GM12875 (cell line): ENCODE results near the gene UQCR11.

ENCODE experiments used
- H3K4me3 ChIP-seq: one replicate; pipeline ENCODE4 v1.5.1; 2011; ENCODE audit warnings: low read depth, low read length, control low read depth
- CTCF ChIP-seq: IDR thresholded peaks from 2 replicates; pipeline ENCODE4 v1.5.1; 2011; ENCODE audit warnings: low read depth, mild to moderate bottlenecking, control low read depth, inconsistent platforms, low read length, moderate library complexity, borderline replicate concordance; ENCODE audit not compliant: insufficient read depth

UQCR11 gene

GRCh38 chr19:1605236-1606137, at the start of gene UQCR11:
UQCR11 (minus strand) TSS chr19:1605462; CDS start chr19:1605409, 53 bp downstream.
- H3K4me3 ChIP-seq, result peak within 1 kb of the TSS; percentile 98
- TF ChIP-seq CTCF, result peak; percentile 64

- H3K4me3 ChIP-seq, result no peak overlapping the region
- TF ChIP-seq CTCF, result no peak
Observed at GRCh38 chr19:1654178-1654792, 49.0 kb upstream of the UQCR11 start.

GRCh38 chr19:1653300-1653628, 48.0 kb upstream of the UQCR11 start:
- TF ChIP-seq CTCF, result no peak
- H3K4me3 ChIP-seq, result peak overlapping the region; percentile 64

GRCh38 chr19:1652471-1653299, 47.4 kb upstream of the UQCR11 start, which contains the start of gene TCF3:
TCF3 (minus strand) TSS chr19:1652615; CDS start chr19:1650248, 2,367 bp downstream.
- no peak for TF ChIP-seq CTCF

GRCh38 chr19:1651568-1652291, 46.5 kb upstream of the UQCR11 start:
- no peak for TF ChIP-seq CTCF
- peak overlapping the region; percentile 93 for H3K4me3 ChIP-seq

More at GRCh38 chr19:1652471-1653299, 47.4 kb upstream of the UQCR11 start, which contains the start of gene TCF3:
- peak within 1 kb of the TSS; percentile 93 for H3K4me3 ChIP-seq
